ENCODE measurements around the gene EIF3J. TPM values are rescaled to one million over a fixed set of nuclear protein-coding genes. Genes with fewer than 3 reads are reported as not detected.

EIF3J gene
- total RNA-seq, 1 donor = 52.2 TPM

DNA sequence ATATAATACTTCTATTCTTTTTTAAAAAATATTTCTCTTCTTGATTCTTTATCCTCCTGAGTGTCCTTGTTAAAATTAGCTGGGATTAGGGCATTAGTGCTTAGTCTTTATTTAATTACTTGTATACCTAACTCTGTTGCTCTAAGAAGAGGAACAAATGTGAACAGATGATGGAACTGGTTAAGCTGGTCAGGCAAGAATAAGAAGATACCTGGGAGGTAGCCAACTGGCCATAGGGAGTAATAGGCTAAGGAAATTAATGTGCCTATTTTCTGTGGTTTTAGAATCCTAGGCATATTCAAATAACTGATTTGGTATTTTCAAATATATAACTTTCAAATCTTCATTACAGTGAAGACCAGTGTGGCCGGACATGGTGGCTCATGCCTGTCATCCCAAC, 54.4 kb downstream of the EIF3J start:
- no peak overlapping the region for H3K4me3 ChIP-seq (ENCODE audit: low read depth, low read length)
- TF ChIP-seq, protein P1, sequence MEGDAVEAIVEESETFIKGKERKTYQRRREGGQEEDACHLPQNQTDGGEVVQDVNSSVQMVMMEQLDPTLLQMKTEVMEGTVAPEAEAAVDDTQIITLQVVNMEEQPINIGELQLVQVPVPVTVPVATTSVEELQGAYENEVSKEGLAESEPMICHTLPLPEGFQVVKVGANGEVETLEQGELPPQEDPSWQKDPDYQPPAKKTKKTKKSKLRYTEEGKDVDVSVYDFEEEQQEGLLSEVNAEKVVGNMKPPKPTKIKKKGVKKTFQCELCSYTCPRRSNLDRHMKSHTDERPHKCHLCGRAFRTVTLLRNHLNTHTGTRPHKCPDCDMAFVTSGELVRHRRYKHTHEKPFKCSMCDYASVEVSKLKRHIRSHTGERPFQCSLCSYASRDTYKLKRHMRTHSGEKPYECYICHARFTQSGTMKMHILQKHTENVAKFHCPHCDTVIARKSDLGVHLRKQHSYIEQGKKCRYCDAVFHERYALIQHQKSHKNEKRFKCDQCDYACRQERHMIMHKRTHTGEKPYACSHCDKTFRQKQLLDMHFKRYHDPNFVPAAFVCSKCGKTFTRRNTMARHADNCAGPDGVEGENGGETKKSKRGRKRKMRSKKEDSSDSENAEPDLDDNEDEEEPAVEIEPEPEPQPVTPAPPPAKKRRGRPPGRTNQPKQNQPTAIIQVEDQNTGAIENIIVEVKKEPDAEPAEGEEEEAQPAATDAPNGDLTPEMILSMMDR (IDR thresholded peaks at IDR 0.05; ENCODE audit: insufficient read depth, low read depth, low read length) = no peak
- DNase-seq (ENCODE audit: low read depth) = no peak

GRCh38 chr15:44593042-44593736, 56.2 kb downstream of the EIF3J start:
- no peak overlapping the region for H3K4me3 ChIP-seq (ENCODE audit: low read depth, low read length)
- TF ChIP-seq, protein P1 (IDR thresholded peaks at IDR 0.05; ENCODE audit: insufficient read depth, low read depth, low read length) = peak; percentile 56
- peak; percentile 28 for DNase-seq (ENCODE audit: low read depth)

- peak; percentile 15 for DNase-seq (ENCODE audit: low read depth)
- H3K4me3 ChIP-seq (ENCODE audit: low read depth, low read length) = no peak overlapping the region
- TF ChIP-seq, protein P1 (IDR thresholded peaks at IDR 0.05; ENCODE audit: insufficient read depth, low read depth, low read length) = no peak
Observed at GRCh38 chr15:44595246-44595645, 58.3 kb downstream of the EIF3J start.

DNA sequence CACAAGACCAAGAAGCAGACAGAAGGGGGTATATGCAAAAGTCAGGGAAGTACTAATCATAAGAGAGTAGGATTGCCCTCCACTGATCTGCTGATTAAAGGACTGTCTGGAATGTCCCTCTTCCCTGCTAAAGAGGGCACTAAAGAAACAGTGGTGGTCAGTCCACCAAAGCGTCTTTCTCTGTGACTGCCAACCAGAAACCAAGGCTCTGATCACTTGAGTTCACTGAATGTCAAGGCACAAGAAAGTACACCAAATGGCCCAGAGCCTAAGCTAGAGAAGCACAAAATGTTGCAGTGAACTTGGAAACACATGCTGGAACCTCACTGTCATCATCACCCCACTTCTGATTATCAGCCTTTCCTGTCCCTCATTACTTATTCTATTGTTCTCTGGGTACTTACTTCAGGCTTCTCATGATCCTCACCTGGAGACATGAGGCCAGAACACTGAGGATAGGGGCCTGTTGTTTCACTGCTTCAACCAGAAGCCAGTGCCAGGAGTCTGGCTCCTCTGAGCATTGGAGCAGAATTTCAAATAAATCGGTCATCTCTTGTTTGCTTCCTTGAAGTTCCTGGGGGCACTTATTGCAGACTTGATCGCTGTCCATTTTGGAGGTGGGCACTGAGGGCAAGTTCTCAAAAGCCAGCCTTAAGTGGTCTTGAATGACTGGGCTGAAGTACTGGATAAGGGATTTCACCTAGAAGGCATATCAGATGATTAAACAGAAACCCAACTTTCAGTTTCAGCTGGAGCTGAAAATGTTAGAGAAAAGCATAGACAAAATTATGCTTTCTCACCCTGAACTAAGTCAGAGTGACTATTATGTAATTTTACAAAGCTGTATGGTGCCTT, 58.9 kb downstream of the EIF3J start:
- DNase-seq (ENCODE audit: low read depth) = no peak
- TF ChIP-seq, protein P1 (IDR thresholded peaks at IDR 0.05; ENCODE audit: insufficient read depth, low read depth, low read length) = no peak

GRCh38 chr15:44596511-44597010, 59.6 kb downstream of the EIF3J start:
- no peak for DNase-seq (ENCODE audit: low read depth)
- TF ChIP-seq, protein P1 (IDR thresholded peaks at IDR 0.05; ENCODE audit: insufficient read depth, low read depth, low read length) = no peak
- no peak overlapping the region for H3K4me3 ChIP-seq (ENCODE audit: low read depth, low read length)

More for the DNA sequence above, 58.9 kb downstream of the EIF3J start:
- no peak overlapping the region for H3K4me3 ChIP-seq (ENCODE audit: low read depth, low read length)

DNA sequence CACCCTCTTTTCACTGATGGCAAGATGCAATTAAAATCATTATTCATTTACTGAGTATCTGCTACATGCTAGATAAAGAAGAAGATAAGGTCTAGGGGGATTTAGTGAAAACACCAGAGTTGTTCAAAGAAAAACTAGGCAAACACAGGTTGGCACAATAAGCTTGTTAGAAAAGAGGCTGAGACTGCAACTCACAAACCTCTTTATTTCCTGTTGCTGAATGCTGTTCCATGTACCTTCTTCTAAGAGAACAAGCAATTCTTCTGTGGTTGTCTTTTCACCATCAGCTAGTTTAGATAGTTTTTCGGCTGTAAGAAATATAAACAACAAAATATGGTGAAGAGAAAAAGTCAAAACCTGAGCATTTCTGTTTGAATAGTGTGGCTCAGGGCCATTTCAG, 61.1 kb downstream of the EIF3J start:
- DNase-seq (ENCODE audit: low read depth) = no peak
- TF ChIP-seq, protein P1 (IDR thresholded peaks at IDR 0.05; ENCODE audit: insufficient read depth, low read depth, low read length) = no peak
- H3K4me3 ChIP-seq (ENCODE audit: low read depth, low read length) = no peak overlapping the region

Measured in fibroblast of villous mesenchyme (primary cell).